Naive thymus-derived CD8-positive, alpha-beta T cell (primary cell): ENCODE data around the gene NCK2. TPM values are rescaled to one million over a fixed set of nuclear protein-coding genes. Genes with fewer than 3 reads are reported as not detected.
"Not testable (repeated sequence)": the region's sequence is repeated elsewhere in the genome, so short reads cannot be mapped to it uniquely, and the experiment has no call there.

Experiments used
- ATAC-seq, 2 donors: fragments of 150-1000 bp; cut with Tn5 transposase in 1 of 2; sonication (Bioruptor Pico), chemical (Tn5 transposase) in 1 of 2; 1 replicate in 1 of 2; 2 replicates in 1 of 2; pipeline ENCODE4 v1.10.0; 2021; ENCODE audit warnings: mild to moderate bottlenecking in 2 of 2, moderate library complexity in 2 of 2
- POLR2A ChIA-PET: fragments of 350-600 bp; sonication (Branson Sonifier 250); formaldehyde crosslinking; loops from one replicate; lab custom pipeline; 2021; ENCODE audit warnings: antibody characterized with exemption; lab: Charles Lee
- DNase-seq, 10 donors: peaks; one replicate each; pipeline versions ENCODE4 v3.0.0 to v3.0.0-alpha.2; 2020 to 2022
- H3K27ac Mint-ChIP-seq, 10 donors: one replicate each; pipeline ENCODE4 v1.8.0; 2020 to 2022; ENCODE audit warnings: mild to moderate bottlenecking in 10 of 10, mixed read lengths in 10 of 10, moderate library complexity in 4 of 10, inconsistent platforms in 1 of 10
- H3K27me3 Mint-ChIP-seq, 5 donors: one replicate each; pipeline ENCODE4 v1.8.0; 2021 to 2022; ENCODE audit warnings: mixed read lengths in 5 of 5
- H3K36me3 Mint-ChIP-seq, 3 donors: one replicate each; pipeline ENCODE4 v1.8.0; 2020 to 2022; ENCODE audit warnings: mixed read lengths in 3 of 3, mild to moderate bottlenecking in 2 of 3, inconsistent platforms in 1 of 3
- H3K4me1 Mint-ChIP-seq, 4 donors: one replicate each; pipeline ENCODE4 v1.8.0; 2021 to 2022; ENCODE audit warnings: mixed read lengths in 4 of 4
- H3K4me3 Mint-ChIP-seq, 10 donors: one replicate each; pipeline ENCODE4 v1.8.0; 2020 to 2022; ENCODE audit warnings: mild to moderate bottlenecking in 10 of 10, mixed read lengths in 10 of 10, moderate library complexity in 6 of 10, inconsistent platforms in 1 of 10
- H3K9me3 Mint-ChIP-seq, 9 donors: one replicate each; pipeline ENCODE4 v1.8.0; 2020 to 2022; ENCODE audit warnings: mixed read lengths in 9 of 9, mild to moderate bottlenecking in 3 of 9, inconsistent platforms in 1 of 9, moderate library complexity in 1 of 9
- polyA plus RNA-seq, 3 donors: library from polyadenylated mRNA; unstranded; fragments of 300-500 nt; fragmentation: Illumina TruSeq; gene quantifications; one replicate each; pipeline ENCODE4 v1.2.3, GENCODE V29; 2021
- total RNA-seq, 8 experiments: library from RNA in 2 of 8; stranded (reverse) in 2 of 8; gene quantifications; one replicate each; pipeline ENCODE4 v1.2.3 and lab custom pipeline; 2021 to 2026

Gene NCK2
- total and polyA plus RNA-seq, 5 experiments from 2014 or later = 36.6 to 124 (median 110) TPM

- Mint-ChIP-seq H3K36me3 (peaks cover 0 to 64% (median 16%) of the 10 kb centered on the region in 3 donors), H3K9me3 (peaks cover 0 to 1% (median 0%) of the 10 kb centered on the region in 9 donors), H3K27ac (peak overlapping the region; percentile 82 to 98 (median 97)), H3K27me3 (no peaks in the 10 kb centered on the region), H3K4me3 (peak overlapping the region; percentile 71 to 99 (median 94)), H3K4me1 (peaks cover 46 to 91% (median 84%) of the 10 kb centered on the region in 4 donors)
- POLR2A ChIA-PET = interaction anchor here (0.6 to 3.9 kb wide), 14 partner anchors 8 to 347 kb away, joined by 3 to 28 read pairs (median 4); no protein-coding TSS in a partner anchor
- DNase-seq = no peak
- no peak for ATAC-seq
Observed at GRCh38 chr2:105749583-105750400, 5.1 kb downstream of the NCK2 start.

GRCh38 chr2:105750735-105751134 lies 6.0 kb downstream of the NCK2 start:
- peak overlapping the region; percentile 82 to 98 (median 97) for H3K27ac Mint-ChIP-seq
- no peaks in the 10 kb centered on the region for H3K27me3 Mint-ChIP-seq
- peak overlapping the region; percentile 71 to 99 (median 94) for H3K4me3 Mint-ChIP-seq
- peaks cover 0 to 62% (median 17%) of the 10 kb centered on the region in 3 donors for H3K36me3 Mint-ChIP-seq
- POLR2A ChIA-PET = interaction anchor here (1.0 to 2.8 kb wide), 3 partner anchors 10 to 29 kb away, joined by 3 to 9 read pairs (median 3); no protein-coding TSS in a partner anchor
- ATAC-seq (peak in 1 of 2 donors; percentile 18), DNase-seq (no peak)
- peaks cover 0 to 1% (median 0%) of the 10 kb centered on the region in 9 donors for H3K9me3 Mint-ChIP-seq
- peaks cover 51 to 100% (median 93%) of the 10 kb centered on the region in 4 donors for H3K4me1 Mint-ChIP-seq

- DNase-seq (no peak), ATAC-seq (no peak)
- Mint-ChIP-seq H3K4me1 (peaks cover 54 to 100% (median 97%) of the 10 kb centered on the region in 4 donors), H3K27ac (peak overlapping the region; percentile 82 to 98 (median 97)), H3K27me3 (no peaks in the 10 kb centered on the region), H3K4me3 (peak overlapping the region; percentile 71 to 99 (median 94)), H3K9me3 (peaks cover 0 to 1% (median 0%) of the 10 kb centered on the region in 9 donors), H3K36me3 (peaks cover 0 to 58% (median 17%) of the 10 kb centered on the region in 3 donors)
- POLR2A ChIA-PET = interaction anchor here (0.6 to 2.8 kb wide), 4 partner anchors 11 to 28 kb away, joined by 3 to 9 read pairs (median 3); no protein-coding TSS in a partner anchor
Observed at GRCh38 chr2:105751272-105751671, 6.6 kb downstream of the NCK2 start.

GRCh38 chr2:105752691-105753358 lies 8.1 kb downstream of the NCK2 start:
- H3K36me3 Mint-ChIP-seq = peaks cover 0 to 53% (median 12%) of the 10 kb centered on the region in 3 donors
- POLR2A ChIA-PET = interaction anchor here (1.0 to 7.1 kb wide), 6 partner anchors 7 to 342 kb away, joined by 3 to 58 read pairs (median 10); partner anchors contain the start of gene NCK2
- peaks cover 0 to 1% (median 0%) of the 10 kb centered on the region in 9 donors for H3K9me3 Mint-ChIP-seq
- peaks cover 54 to 100% (median 98%) of the 10 kb centered on the region in 4 donors for H3K4me1 Mint-ChIP-seq
- peak overlapping the region in 9 of 10 donors; percentile 46 to 99 (median 68) for H3K4me3 Mint-ChIP-seq
- no peaks in the 10 kb centered on the region for H3K27me3 Mint-ChIP-seq
- DNase-seq (no peak), ATAC-seq (no peak)
- H3K27ac Mint-ChIP-seq = peak overlapping the region; percentile 82 to 98 (median 93)

- Mint-ChIP-seq H3K36me3 (peaks cover 0 to 53% (median 12%) of the 10 kb centered on the region in 3 donors), H3K4me3 (peak overlapping the region; percentile 61 to 99 (median 70)), H3K9me3 (peaks cover 0 to 1% (median 0%) of the 10 kb centered on the region in 9 donors), H3K4me1 (peaks cover 49 to 99% (median 99%) of the 10 kb centered on the region in 4 donors), H3K27ac (peak overlapping the region; percentile 82 to 98 (median 93)), H3K27me3 (no peaks in the 10 kb centered on the region)
- no peak for DNase-seq
- POLR2A ChIA-PET = interaction anchor here (0.6 to 7.1 kb wide), 8 partner anchors 8 to 341 kb away, joined by 3 to 58 read pairs (median 6); partner anchors contain the start of gene NCK2
- no peak for ATAC-seq
Observed at GRCh38 chr2:105753380-105753779, 8.7 kb downstream of the NCK2 start.

GRCh38 chr2:105754011-105754410 lies 9.3 kb downstream of the NCK2 start:
- peaks cover 47 to 100% (median 98%) of the 10 kb centered on the region in 4 donors for H3K4me1 Mint-ChIP-seq

GRCh38 chr2:105754994-105755393 lies 10.3 kb downstream of the NCK2 start:
- Mint-ChIP-seq H3K4me3 (peak overlapping the region; percentile 42 to 99 (median 68)), H3K9me3 (peaks cover 0 to 1% (median 0%) of the 10 kb centered on the region in 9 donors), H3K27me3 (no peaks in the 10 kb centered on the region), H3K27ac (peak overlapping the region; percentile 82 to 98 (median 93)), H3K36me3 (peaks cover 0 to 54% (median 13%) of the 10 kb centered on the region in 3 donors), H3K4me1 (peaks cover 47 to 99% (median 98%) of the 10 kb centered on the region in 4 donors)
- DNase-seq = no peak
- ATAC-seq = no peak
- POLR2A ChIA-PET = interaction anchor here (0.9 to 7.1 kb wide), 10 partner anchors 9 to 339 kb away, joined by 3 to 58 read pairs (median 6); partner anchors contain the start of gene NCK2

More at GRCh38 chr2:105754011-105754410, 9.3 kb downstream of the NCK2 start:
- peaks cover 0 to 54% (median 14%) of the 10 kb centered on the region in 3 donors for H3K36me3 Mint-ChIP-seq
- H3K4me3 Mint-ChIP-seq = peak overlapping the region; percentile 61 to 99 (median 70)
- DNase-seq = peak in 9 of 10 donors; percentile 41 to 85 (median 71)
- H3K9me3 Mint-ChIP-seq = peaks cover 0 to 1% (median 0%) of the 10 kb centered on the region in 9 donors
- no peaks in the 10 kb centered on the region for H3K27me3 Mint-ChIP-seq
- POLR2A ChIA-PET = interaction anchor here (0.6 to 7.1 kb wide), 10 partner anchors 8 to 418 kb away, joined by 3 to 58 read pairs (median 4); partner anchors contain the start of gene NCK2
- peak overlapping the region; percentile 82 to 98 (median 93) for H3K27ac Mint-ChIP-seq
- peak; percentile 65 to 76 for ATAC-seq

GRCh38 chr2:105755895-105756294 lies 11.2 kb downstream of the NCK2 start:
- peaks cover 0 to 51% (median 12%) of the 10 kb centered on the region in 3 donors for H3K36me3 Mint-ChIP-seq
- H3K4me1 Mint-ChIP-seq = peaks cover 46 to 99% (median 98%) of the 10 kb centered on the region in 4 donors
- POLR2A ChIA-PET = interaction anchor here (0.5 to 7.1 kb wide), 14 partner anchors 8 to 160 kb away, joined by 3 to 58 read pairs (median 4); partner anchors contain the start of gene NCK2

GRCh38 chr2:105756435-105756834 lies 11.7 kb downstream of the NCK2 start:
- DNase-seq (no peak), ATAC-seq (no peak)
- Mint-ChIP-seq H3K4me3 (peak overlapping the region; percentile 42 to 99 (median 70)), H3K27me3 (no peaks in the 10 kb centered on the region), H3K27ac (peak overlapping the region; percentile 82 to 98 (median 93)), H3K4me1 (peaks cover 45 to 99% (median 97%) of the 10 kb centered on the region in 4 donors), H3K9me3 (peaks cover 0 to 1% (median 0%) of the 10 kb centered on the region in 9 donors), H3K36me3 (peaks cover 0 to 45% (median 12%) of the 10 kb centered on the region in 3 donors)
- POLR2A ChIA-PET = interaction anchor here (0.6 to 7.1 kb wide), 10 partner anchors 8 to 160 kb away, joined by 3 to 58 read pairs (median 4); partner anchors contain the start of gene NCK2

More at GRCh38 chr2:105755895-105756294, 11.2 kb downstream of the NCK2 start:
- DNase-seq = peak in 5 of 10 donors; percentile 42 to 73 (median 58)
- Mint-ChIP-seq H3K27ac (peak overlapping the region; percentile 82 to 98 (median 93)), H3K9me3 (peaks cover 0 to 1% (median 0%) of the 10 kb centered on the region in 9 donors), H3K27me3 (no peaks in the 10 kb centered on the region), H3K4me3 (peak overlapping the region; percentile 42 to 99 (median 68))
- peak; percentile 69 to 81 for ATAC-seq

- DNase-seq, H3K9me3 Mint-ChIP-seq, ATAC-seq, H3K27me3 Mint-ChIP-seq: not testable (repeated sequence)
- POLR2A ChIA-PET = interaction anchor here (1.3 to 7.1 kb wide), 4 partner anchors 7 to 23 kb away, joined by 4 to 58 read pairs (median 18); partner anchors contain the start of gene NCK2
- Mint-ChIP-seq H3K36me3 (peaks cover 0 to 43% (median 12%) of the 10 kb centered on the region in 3 donors), H3K27ac (peak overlapping the region; percentile 82 to 98 (median 93)), H3K4me1 (peaks cover 44 to 99% (median 98%) of the 10 kb centered on the region in 4 donors), H3K4me3 (peak overlapping the region; percentile 53 to 99 (median 74))
Observed at GRCh38 chr2:105756865-105757264, 12.2 kb downstream of the NCK2 start.

- Mint-ChIP-seq H3K4me3 (peak overlapping the region; percentile 53 to 99 (median 74)), H3K4me1 (peaks cover 46 to 99% (median 98%) of the 10 kb centered on the region in 4 donors), H3K27ac (peak overlapping the region; percentile 82 to 98 (median 93)), H3K9me3 (peaks cover 0 to 1% (median 0%) of the 10 kb centered on the region in 9 donors), H3K36me3 (peaks cover 0 to 38% (median 12%) of the 10 kb centered on the region in 3 donors), H3K27me3 (no peaks in the 10 kb centered on the region)
- peak in 1 of 2 donors; percentile 7 for ATAC-seq
- no peak for DNase-seq
- POLR2A ChIA-PET = interaction anchor here (0.8 to 7.1 kb wide), 5 partner anchors 8 to 26 kb away, joined by 3 to 58 read pairs (median 9); partner anchors contain the start of gene NCK2
Observed at GRCh38 chr2:105757433-105757832, 12.7 kb downstream of the NCK2 start.
